HepG2 (cell line): ENCODE data around the gene PMIS2. TPM values are rescaled to one million over a fixed set of nuclear protein-coding genes. Genes with fewer than 3 reads are reported as not detected.

Experiments
- ATF7 ChIP-seq, 2 experiments: fragments of 450-650 bp in 1 of 2; sonication (generic) in 1 of 2; formaldehyde crosslinking in 1 of 2; IDR thresholded peaks; 2 replicates each; pipeline versions ENCODE4 v1.4.0 to v1.6.1; 2016 to 2020; ENCODE audit warnings: antibody characterized with exemption in 1 of 2, mild to moderate bottlenecking in 1 of 2, missing genetic modification reagents in 1 of 2
- CBX2 ChIP-seq, 2 experiments: fragments of 200-600 bp in 1 of 2; sonication (generic); formaldehyde crosslinking in 1 of 2; IDR thresholded peaks; 2 replicates each; pipeline versions ENCODE4 v1.7.0 to v1.8.1; 2018 to 2022; ENCODE audit warnings: low read depth in 2 of 2, low read length in 1 of 2, mild to moderate bottlenecking in 1 of 2, missing genetic modification reagents in 1 of 2
- ETV5 ChIP-seq: IDR thresholded peaks from 2 replicates; pipeline ENCODE4 v1.6.1; 2018; ENCODE audit warnings: missing biosample characterization, missing genetic modification reagents, inconsistent platforms, borderline replicate concordance
- FOXA3 ChIP-seq: IDR thresholded peaks from 2 replicates; pipeline ENCODE4 v1.6.1; 2016; ENCODE audit warnings: missing genetic modification reagents, missing compliant biosample characterization
- FOXO1 ChIP-seq: sonication (generic); formaldehyde crosslinking; IDR thresholded peaks from 2 replicates; pipeline ENCODE4 v1.4.0; 2020; ENCODE audit warnings: missing genetic modification reagents
- FOXP1 ChIP-seq, 2 experiments: fragments of 450-650 bp in 1 of 2; IDR thresholded peaks; 2 replicates each; pipeline ENCODE4 v1.6.1; 2017 to 2018; ENCODE audit warnings: antibody characterized with exemption in 1 of 2
- GMEB2 ChIP-seq: IDR thresholded peaks from 2 replicates; pipeline ENCODE4 v1.6.1; 2016; ENCODE audit warnings: missing biosample characterization, missing genetic modification reagents, low read depth
- HMGA1 ChIP-seq: sonication (generic); formaldehyde crosslinking; conservative IDR thresholded peaks from 2 replicates; pipeline ENCODE4 v1.4.0; 2020; ENCODE audit warnings: missing genetic modification reagents
- MATR3 ChIP-seq: sonication (generic); formaldehyde crosslinking; IDR thresholded peaks from 2 replicates; pipeline ENCODE4 v1.4.0; 2020; ENCODE audit warnings: missing genetic modification reagents
- RARG ChIP-seq: sonication (generic); formaldehyde crosslinking; IDR thresholded peaks from 2 replicates; pipeline ENCODE4 v1.4.0; 2020; ENCODE audit warnings: low read depth, mild to moderate bottlenecking, missing genetic modification reagents
- SMAD3 ChIP-seq: sonication (generic); formaldehyde crosslinking; IDR thresholded peaks from 2 replicates; pipeline ENCODE4 v1.4.0; 2020; ENCODE audit warnings: missing genetic modification reagents
- YY1 ChIP-seq: IDR thresholded peaks from 2 replicates; pipeline ENCODE4 v1.6.1; 2011; ENCODE audit warnings: low read length, low read depth, moderate library complexity, mild to moderate bottlenecking; ENCODE audit not compliant: insufficient read depth, insufficient replicate concordance
- ZHX2 ChIP-seq, 2 experiments: sonication (generic) in 1 of 2; formaldehyde crosslinking in 1 of 2; IDR thresholded peaks; 2 replicates each; pipeline versions ENCODE4 v1.6.1 to v1.9.0; 2014 to 2022; ENCODE audit warnings: antibody characterized with exemption in 1 of 2, borderline replicate concordance in 1 of 2, inconsistent platforms in 1 of 2, low read depth in 1 of 2, missing genetic modification reagents in 1 of 2
- ZNF232 ChIP-seq: sonication (generic); formaldehyde crosslinking; IDR thresholded peaks from 2 replicates; pipeline ENCODE4 v1.4.0; 2020; ENCODE audit warnings: missing genetic modification reagents, borderline replicate concordance
- ZNF558 ChIP-seq: sonication (generic); formaldehyde crosslinking; IDR thresholded peaks from 2 replicates; pipeline ENCODE4 v1.9.0; 2022; ENCODE audit warnings: mild to moderate bottlenecking, missing genetic modification reagents, borderline replicate concordance
- ZNF678 ChIP-seq: sonication (generic); formaldehyde crosslinking; IDR thresholded peaks from 2 replicates; pipeline ENCODE4 v1.4.0; 2020; ENCODE audit warnings: mild to moderate bottlenecking, missing genetic modification reagents
- ZNF7 ChIP-seq: IDR thresholded peaks from 2 replicates; pipeline ENCODE4 v1.6.1; 2016; ENCODE audit warnings: missing biosample characterization, missing genetic modification reagents
- ZNF777 ChIP-seq: sonication (generic); formaldehyde crosslinking; IDR thresholded peaks from 2 replicates; pipeline ENCODE4 v1.4.0; 2020; ENCODE audit warnings: missing genetic modification reagents
- ZNF784 ChIP-seq: sonication (generic); formaldehyde crosslinking; IDR thresholded peaks from 2 replicates; pipeline ENCODE4 v1.5.1; 2020; ENCODE audit warnings: missing genetic modification reagents, mild to moderate bottlenecking, borderline replicate concordance
- ZNF83 ChIP-seq: sonication (generic); formaldehyde crosslinking; IDR thresholded peaks from 2 replicates; pipeline ENCODE4 v1.4.0; 2020; ENCODE audit warnings: missing genetic modification reagents, mild to moderate bottlenecking, borderline replicate concordance
- ZNF850 ChIP-seq: sonication (generic); formaldehyde crosslinking; conservative IDR thresholded peaks from 2 replicates; pipeline ENCODE4 v1.9.0; 2021; ENCODE audit warnings: mild to moderate bottlenecking, missing genetic modification reagents
- polyA plus RNA-seq, 8 experiments: library from polyadenylated mRNA; depleted of rRNA in 3 of 8; stranded (reverse) in 7 of 8; unstranded in 1 of 8; fragments of >200 nt; fragmentation: Illumina TruSeq in 4 of 8; extraction: Trizol in 4 of 8; gene quantifications; 2 replicates each; pipeline versions ENCODE4 v1.2.1 to v1.2.3, GENCODE V29; 2011 to 2016; ENCODE audit warnings: low read depth in 4 of 8, missing spikeins in 1 of 8, mixed read lengths in 1 of 8; ENCODE audit not compliant: insufficient read depth in 1 of 8
- total RNA-seq, 5 experiments: library from RNA; depleted of rRNA; stranded (reverse); fragments of >200 nt; fragmentation: Illumina TruSeq; extraction: Trizol; gene quantifications; 2 replicates each; pipeline ENCODE4 v1.2.3, GENCODE V29; 2016; ENCODE audit warnings: low read depth in 1 of 5

PMIS2 gene
- total and polyA plus RNA-seq, 2 of the 13 experiments (the other 11 are each of a cell fraction or from before 2014, with no cell fraction given): not detected

- TF ChIP-seq RARG (CRISPR knock-in tag) (no peak), FOXO1 (CRISPR knock-in tag) (no peak), ZNF784 (CRISPR knock-in tag) (no peak), YY1 (peak; percentile 76), ZNF7 (no peak), ZNF83 (CRISPR knock-in tag) (no peak), FOXP1 (IDR thresholded peaks at IDR 0.05) (no peak), FOXP1 (CRISPR knock-in tag; IDR thresholded peaks at IDR 0.05) (no peak), ETV5 (peak; percentile 53; the same call in 1 of the 2 replicates), GMEB2 (CRISPR knock-in tag) (0 out of 2 replicates have a peak, but pooled peaks have one; percentile 26), CBX2 (IDR thresholded peaks at IDR 0.05; ENCODE audit: low read depth, low read length) (no peak), CBX2 (CRISPR knock-in tag; IDR thresholded peaks at IDR 0.05; ENCODE audit: low read depth) (no peak), ZNF558 (CRISPR knock-in tag) (no peak), ZHX2 (IDR thresholded peaks at IDR 0.05; ENCODE audit: low read depth) (peak; percentile 96), ZHX2 (CRISPR knock-in tag; IDR thresholded peaks at IDR 0.05; ENCODE audit: borderline replicate concordance) (no peak), ZNF678 (CRISPR knock-in tag) (no peak), HMGA1 (CRISPR knock-in tag) (no peak), SMAD3 (CRISPR knock-in tag) (0 out of 2 replicates have a peak, but pooled peaks have one; percentile 30), MATR3 (CRISPR knock-in tag) (no peak), ATF7 (IDR thresholded peaks at IDR 0.05) (peak; percentile 100), ATF7 (CRISPR knock-in tag; IDR thresholded peaks at IDR 0.05) (peak; percentile 99), ZNF777 (CRISPR knock-in tag) (no peak), ZNF850 (no peak), FOXA3 (peak; percentile 45; the same call in 1 of the 2 replicates), ZNF232 (peak; percentile 23; the same call in 1 of the 2 replicates)
Measured at GRCh38 chr19:35612559-35613321, 26.8 kb downstream of the PMIS2 start, which contains the start of gene HAUS5 (continued).
